Vagina (tissue), 2 donors: ENCODE measurements around the gene EVX1. TPM values are rescaled to one million over a fixed set of nuclear protein-coding genes. Genes with fewer than 3 reads are reported as not detected.

Source experiments
- DNase-seq, 2 donors: peaks; one replicate each; pipeline ENCODE4 v3.0.0-alpha.2; 2017; ENCODE audit errors: extremely low spot score in 2 of 2
- H3K27ac ChIP-seq: fragments of 200-600 bp; sonication (generic); one replicate; pipeline ENCODE4 v1.5.1; 2019
- H3K27me3 ChIP-seq: fragments of 200-600 bp; sonication (generic); one replicate; pipeline ENCODE4 v1.5.1; 2019
- H3K36me3 ChIP-seq, 2 donors: fragments of 200-600 bp; sonication (generic); one replicate each; pipeline ENCODE4 v1.5.1; 2017 to 2019
- H3K4me1 ChIP-seq: fragments of 200-600 bp; sonication (generic); one replicate; pipeline ENCODE4 v1.5.1; 2019
- H3K4me3 ChIP-seq, 2 donors: fragments of 200-600 bp; sonication (generic); 1 replicate in 1 of 2; 2 replicates in 1 of 2; pipeline ENCODE4 v1.5.1; 2016 to 2019
- H3K9me3 ChIP-seq: fragments of 200-600 bp; sonication (generic); one replicate; pipeline ENCODE4 v1.5.1; 2019
- CTCF ChIP-seq, 3 experiments: fragments of 450-650 bp in 2 of 3; fragments of 200-600 bp in 1 of 3; sonication (generic) in 1 of 3; IDR thresholded peaks; one replicate each; pipeline ENCODE4 v1.5.1; 2017 to 2019; ENCODE audit warnings: antibody characterized with exemption in 3 of 3, mild to moderate bottlenecking in 2 of 3, moderate library complexity in 2 of 3
- POLR2A ChIP-seq, 2 donors: fragments of 450-650 bp; IDR thresholded peaks; one replicate each; pipeline ENCODE4 v1.6.1; 2017; ENCODE audit warnings: antibody characterized with exemption in 2 of 2, mild to moderate bottlenecking in 2 of 2, moderate library complexity in 2 of 2
- POLR2AphosphoS5 ChIP-seq, 2 donors: sonication (generic); formaldehyde crosslinking; IDR thresholded peaks; one replicate each; pipeline ENCODE4 v1.9.0; 2017; ENCODE audit warnings: antibody characterized with exemption in 2 of 2, mild to moderate bottlenecking in 2 of 2, low read depth in 1 of 2; ENCODE audit not compliant: insufficient read depth in 1 of 2
- intact Hi-C: fragments of 100-400 bp; cut with DNase I; formaldehyde crosslinking; loops from one replicate; pipeline ENCODE4 v1.15.1; 2023
- total RNA-seq: library from RNA; depleted of rRNA; stranded (reverse); fragments of >200 nt; gene quantifications from one replicate; pipeline ENCODE4 v1.2.3, GENCODE V29; 2016

EVX1 gene
- total RNA-seq, 1 donor from 2014 or later: 2.5 TPM

GRCh38 chr7:27295236-27295635 lies 52.6 kb downstream of the EVX1 start:
- H3K36me3 ChIP-seq: no peaks in the 10 kb centered on the region
- no peaks in the 10 kb centered on the region for H3K27me3 ChIP-seq
- DNase-seq: no peak
- no peak overlapping the region for H3K27ac ChIP-seq
- H3K9me3 ChIP-seq: no peaks in the 10 kb centered on the region
- TF ChIP-seq POLR2AphosphoS5 (IDR thresholded peaks at IDR 0.05; ENCODE audit: insufficient read depth in 1 of 2, low read depth in 1 of 2) (no peak), POLR2A (IDR thresholded peaks at IDR 0.05) (no peak), CTCF (IDR thresholded peaks at IDR 0.05) (no peak)
- intact Hi-C loops: no loop called here
- no peaks in the 10 kb centered on the region for H3K4me1 ChIP-seq
- no peak overlapping the region for H3K4me3 ChIP-seq

- Histone ChIP-seq H3K27ac (no peak overlapping the region), H3K4me3 (no peak overlapping the region), H3K4me1 (no peaks in the 10 kb centered on the region), H3K9me3 (no peaks in the 10 kb centered on the region), H3K27me3 (no peaks in the 10 kb centered on the region), H3K36me3 (no peaks in the 10 kb centered on the region)
- DNase-seq: no peak
- intact Hi-C loops: no loop called here
- TF ChIP-seq POLR2A (IDR thresholded peaks at IDR 0.05): no peak
- TF ChIP-seq POLR2AphosphoS5 (IDR thresholded peaks at IDR 0.05; ENCODE audit: insufficient read depth in 1 of 2, low read depth in 1 of 2): no peak
- no peak for TF ChIP-seq CTCF (IDR thresholded peaks at IDR 0.05)
Observed at GRCh38 chr7:27297356-27297755, 54.8 kb downstream of the EVX1 start.

Other genes starting within 250 kb of the EVX1 start
- gene HOXA1, start 146.8 kb upstream of the EVX1 start, total RNA-seq: 0.74 TPM
- 2.0 TPM for gene HOXA2, start 140.1 kb upstream of the EVX1 start, total RNA-seq
- 0.98 TPM for gene HOXA4, start 112.0 kb upstream of the EVX1 start, total RNA-seq
- 6.1 TPM for gene HOXA5, start 99.1 kb upstream of the EVX1 start, total RNA-seq
- 1.7 TPM for gene HOXA6, start 95.0 kb upstream of the EVX1 start, total RNA-seq
- gene HOXA3, start 90.2 kb upstream of the EVX1 start, total RNA-seq: 3.9 TPM
- gene HOXA7, start 86.1 kb upstream of the EVX1 start, total RNA-seq: 23.8 TPM
- gene HOXA9, start 77.3 kb upstream of the EVX1 start, total RNA-seq: 13.0 TPM
- gene HOXA10, start 68.5 kb upstream of the EVX1 start, total RNA-seq: 19.2 TPM
- 9.8 TPM for gene HOXA11, start 57.6 kb upstream of the EVX1 start, total RNA-seq
- 14.5 TPM for gene HOXA13, start 42.7 kb upstream of the EVX1 start, total RNA-seq